HG02852 (cell line): Measurements from ENCODE around the gene CLDN20.

Source experiments
- ATAC-seq: cut with Tn5 transposase; IDR thresholded peaks from one replicate; pipeline ENCODE4 v1.9.1; 2021; ENCODE audit warnings: mild to moderate bottlenecking, moderate library complexity; ENCODE audit not compliant: unreplicated experiment

The CLDN20 gene

DNA sequence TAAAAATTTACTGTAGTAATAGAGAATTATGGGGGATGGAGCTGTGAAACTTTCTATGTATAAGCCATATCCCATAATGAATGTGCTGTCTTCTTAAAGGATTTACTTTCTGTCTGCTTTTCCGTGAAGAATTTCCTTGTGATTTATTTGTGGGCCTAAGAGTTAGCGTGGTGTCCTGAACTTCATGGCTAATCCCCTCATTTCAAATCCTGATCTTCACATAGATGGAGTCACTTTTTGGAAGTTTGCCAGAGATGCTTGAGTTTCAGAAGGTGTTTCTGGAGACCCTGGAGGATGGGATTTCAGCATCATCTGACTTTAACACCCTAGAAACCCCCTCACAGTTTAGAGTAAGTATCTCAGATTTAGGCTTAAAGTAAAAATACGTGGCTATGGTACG lies 19.4 kb upstream of the CLDN20 start:
- ATAC-seq = no peak

DNA sequence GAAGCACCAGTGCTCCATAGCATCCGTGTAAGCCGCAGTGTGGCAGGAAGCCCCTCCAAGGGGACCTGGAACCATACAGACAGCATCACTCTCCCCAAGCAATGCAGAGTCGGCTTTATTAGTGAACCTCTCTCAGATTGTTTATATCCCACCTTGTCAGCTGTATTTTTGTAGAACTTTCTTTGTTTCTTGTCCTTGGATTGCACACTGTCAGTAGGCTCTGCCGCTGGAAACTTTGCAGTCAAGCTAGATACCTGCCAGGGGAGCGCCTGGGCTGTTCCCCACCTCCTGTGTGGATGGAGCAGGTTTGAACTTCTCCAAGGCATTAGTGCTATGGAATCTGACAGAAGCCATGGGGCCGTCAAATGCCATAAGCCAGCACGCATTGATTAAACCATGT lies 18.6 kb upstream of the CLDN20 start:
- no peak for ATAC-seq

DNA sequence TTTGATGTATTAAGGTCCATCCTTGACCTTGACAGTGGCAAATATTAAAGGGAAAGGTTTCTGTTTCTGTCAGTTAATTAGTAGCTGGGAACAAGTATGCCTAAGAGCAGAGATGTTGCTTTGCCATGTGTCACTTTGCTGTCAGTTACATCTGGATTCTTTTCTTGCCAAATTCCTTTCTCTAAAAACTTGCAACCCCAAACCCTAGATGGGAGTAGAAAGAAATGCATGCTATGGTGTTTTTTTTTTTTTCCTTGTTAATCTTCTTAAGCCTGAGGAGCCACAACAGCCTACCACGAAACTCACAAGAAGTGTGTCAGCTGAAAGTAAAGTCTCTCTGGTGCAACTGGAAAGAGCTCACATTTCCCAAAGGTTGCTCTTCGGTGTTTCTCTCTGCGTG lies 18.0 kb upstream of the CLDN20 start:
- no peak for ATAC-seq

DNA sequence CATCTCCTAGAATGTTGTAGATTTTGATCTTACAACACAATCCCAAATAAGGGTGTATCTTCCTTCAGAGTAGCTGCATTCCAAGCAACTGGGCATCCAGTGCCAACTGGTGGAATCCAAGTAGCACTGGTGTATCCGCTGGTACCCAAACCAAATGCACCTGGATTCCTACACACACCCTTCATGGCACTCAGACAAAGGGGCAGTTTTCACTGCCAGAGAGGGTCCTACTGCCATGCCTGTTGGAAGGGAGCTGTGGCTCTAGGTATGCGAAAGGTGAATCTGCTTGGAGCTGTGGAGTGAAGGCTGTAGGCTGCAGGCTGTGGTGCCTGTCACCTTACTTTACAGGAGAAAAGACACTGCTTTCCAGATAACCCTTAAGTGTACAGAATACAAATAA lies 17.0 kb upstream of the CLDN20 start:
- no peak for ATAC-seq

DNA sequence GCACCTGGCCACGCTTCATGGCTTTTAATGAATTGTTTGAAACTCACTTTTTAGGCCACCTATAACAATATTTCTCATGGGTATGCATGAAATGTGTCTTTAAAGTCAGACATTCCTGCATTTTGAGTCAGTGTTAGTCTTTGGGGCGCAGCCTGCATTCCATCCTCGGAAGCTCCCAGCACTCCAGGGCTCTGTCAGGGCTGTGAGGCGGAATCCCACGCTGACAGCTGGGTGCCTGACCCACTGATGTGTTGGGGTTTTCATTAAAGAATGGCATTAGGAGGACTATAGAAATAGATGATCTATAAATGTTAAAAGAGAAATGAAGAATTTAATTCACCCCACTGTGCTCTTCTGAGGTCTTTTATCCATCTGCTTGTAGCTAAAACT lies 16.2 kb upstream of the CLDN20 start:
- no peak for ATAC-seq

DNA sequence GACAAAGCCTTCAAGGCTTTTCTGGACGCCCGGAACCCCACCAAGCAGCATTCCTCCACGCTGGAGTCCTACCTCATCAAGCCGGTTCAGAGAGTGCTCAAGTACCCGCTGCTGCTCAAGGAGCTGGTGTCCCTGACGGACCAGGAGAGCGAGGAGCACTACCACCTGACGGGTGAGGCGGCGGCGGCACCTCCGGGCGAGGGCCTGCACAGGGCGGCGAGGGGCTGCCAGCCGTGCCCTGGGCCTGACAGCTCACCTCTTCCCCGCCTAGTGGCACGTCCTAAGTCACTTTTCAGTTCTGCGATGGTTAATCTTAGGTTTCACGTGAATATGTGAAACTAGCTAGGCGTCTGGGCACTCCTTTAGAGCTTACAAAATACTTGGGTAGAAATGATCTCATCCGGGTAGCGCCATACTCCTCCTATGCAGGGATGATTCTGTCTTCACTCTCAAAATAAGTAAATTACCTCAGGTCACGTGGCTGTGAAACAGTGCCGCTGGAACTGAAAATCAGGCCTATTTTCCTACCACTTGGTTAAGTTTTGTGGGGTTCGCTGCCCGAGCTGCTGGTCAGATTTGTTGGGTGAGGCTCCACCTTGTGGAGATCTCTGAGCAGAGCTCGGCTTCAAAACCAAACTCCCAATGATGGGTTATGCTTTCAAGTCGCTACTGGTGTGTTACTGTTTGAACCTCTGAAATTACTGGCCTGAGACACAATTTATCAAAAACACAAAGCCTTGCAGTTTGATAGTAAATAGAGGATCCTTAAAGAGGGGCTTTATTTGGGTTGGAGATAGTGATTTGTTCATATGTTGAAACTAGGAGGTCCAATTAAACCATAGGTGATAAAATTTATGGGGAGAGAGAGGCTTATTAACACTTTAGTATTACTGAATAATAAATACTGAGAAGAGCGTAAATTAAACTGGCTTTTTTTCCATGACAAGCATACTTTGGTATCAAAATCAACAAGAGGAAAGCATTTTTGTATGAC lies 15.5 kb upstream of the CLDN20 start:
- ATAC-seq = no peak

DNA sequence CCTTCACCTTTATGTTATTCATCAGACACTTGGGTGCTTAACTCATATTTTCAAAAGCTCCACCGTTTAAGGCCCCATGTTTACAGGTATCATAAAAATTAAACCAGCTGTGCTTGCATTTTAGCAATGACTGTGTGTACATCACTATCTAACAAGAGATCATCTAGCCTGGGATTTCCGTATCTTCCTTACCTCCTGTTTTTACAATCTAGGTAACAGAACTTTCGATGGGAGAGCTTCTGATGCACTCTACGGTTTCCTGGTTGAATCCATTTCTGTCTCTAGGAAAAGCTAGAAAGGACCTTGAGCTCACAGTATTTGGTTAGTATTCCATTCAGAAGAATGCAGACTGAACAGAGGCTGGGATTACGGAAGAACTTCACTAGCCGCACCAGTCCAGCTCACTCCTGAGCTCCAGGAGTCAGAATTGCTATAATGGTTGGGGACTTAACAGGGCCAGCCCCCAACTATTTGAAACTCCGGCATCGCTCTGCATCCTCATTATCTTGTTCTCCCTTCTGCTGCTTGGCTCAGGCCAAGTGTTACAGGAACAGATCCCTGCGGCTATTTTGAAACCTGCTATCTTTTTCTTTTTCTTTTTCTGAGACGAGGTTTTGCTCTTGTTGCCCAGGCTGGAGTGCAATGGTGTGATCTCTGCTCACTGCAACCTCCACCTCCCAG lies 13.0 kb upstream of the CLDN20 start:
- ATAC-seq = no peak

DNA sequence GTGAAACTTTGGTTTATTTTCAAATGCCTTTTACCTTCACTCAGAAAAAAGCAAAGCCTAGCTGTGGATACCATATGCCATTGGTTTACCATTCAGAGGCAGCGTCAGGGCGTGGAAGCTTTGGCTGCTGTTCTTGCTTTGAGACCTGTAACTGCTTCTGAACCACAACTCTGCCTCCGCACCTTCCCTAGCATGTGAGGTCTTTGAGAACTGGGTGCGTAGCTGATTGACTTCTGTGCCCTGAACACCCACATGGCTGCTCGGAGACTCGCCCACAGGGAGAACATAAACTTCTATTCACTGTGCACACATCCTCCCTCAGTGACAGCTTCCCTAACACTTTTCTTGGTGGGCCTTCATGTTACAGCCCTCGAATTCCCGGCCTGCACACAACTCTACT lies 11.2 kb upstream of the CLDN20 start:
- no peak for ATAC-seq

DNA sequence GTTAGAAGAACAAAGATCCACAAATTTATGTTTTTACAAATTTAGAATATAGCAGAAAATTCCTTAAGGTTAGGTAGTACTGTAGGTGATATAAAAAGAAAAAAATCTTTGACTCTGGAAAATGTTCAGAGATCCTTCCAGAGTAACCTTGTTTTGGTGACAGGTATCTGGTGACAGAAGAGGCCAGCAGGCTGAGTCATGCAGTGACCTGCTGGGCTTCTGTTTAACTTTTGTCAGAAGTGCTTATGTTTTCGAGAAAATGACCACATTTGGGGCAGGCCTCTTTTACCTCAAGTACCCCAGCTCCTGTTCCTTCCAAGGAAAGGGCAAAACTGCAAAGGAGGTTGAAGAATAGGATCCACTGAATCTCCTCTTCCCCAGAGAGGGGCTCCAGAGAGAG lies 10.5 kb upstream of the CLDN20 start:
- no peak for ATAC-seq

DNA sequence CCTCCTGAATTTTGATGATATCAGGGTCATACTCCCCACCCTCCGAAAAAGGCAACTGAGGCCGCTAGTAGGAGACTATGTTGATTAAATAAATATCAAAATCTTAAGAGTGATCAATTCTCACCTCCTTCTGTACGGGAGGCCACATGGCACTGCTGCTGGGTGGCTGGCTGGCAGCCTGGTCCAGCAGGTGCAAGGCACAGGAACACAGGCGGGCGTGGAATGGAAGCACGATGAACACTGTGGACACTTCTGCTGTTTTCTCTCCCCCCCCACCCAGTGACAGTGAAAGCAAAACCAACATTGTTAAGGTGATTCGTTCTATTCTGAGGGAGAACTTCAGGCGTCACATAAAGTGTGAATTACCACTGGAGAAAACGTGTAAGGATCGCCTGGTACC lies 9.7 kb upstream of the CLDN20 start:
- ATAC-seq = no peak

DNA sequence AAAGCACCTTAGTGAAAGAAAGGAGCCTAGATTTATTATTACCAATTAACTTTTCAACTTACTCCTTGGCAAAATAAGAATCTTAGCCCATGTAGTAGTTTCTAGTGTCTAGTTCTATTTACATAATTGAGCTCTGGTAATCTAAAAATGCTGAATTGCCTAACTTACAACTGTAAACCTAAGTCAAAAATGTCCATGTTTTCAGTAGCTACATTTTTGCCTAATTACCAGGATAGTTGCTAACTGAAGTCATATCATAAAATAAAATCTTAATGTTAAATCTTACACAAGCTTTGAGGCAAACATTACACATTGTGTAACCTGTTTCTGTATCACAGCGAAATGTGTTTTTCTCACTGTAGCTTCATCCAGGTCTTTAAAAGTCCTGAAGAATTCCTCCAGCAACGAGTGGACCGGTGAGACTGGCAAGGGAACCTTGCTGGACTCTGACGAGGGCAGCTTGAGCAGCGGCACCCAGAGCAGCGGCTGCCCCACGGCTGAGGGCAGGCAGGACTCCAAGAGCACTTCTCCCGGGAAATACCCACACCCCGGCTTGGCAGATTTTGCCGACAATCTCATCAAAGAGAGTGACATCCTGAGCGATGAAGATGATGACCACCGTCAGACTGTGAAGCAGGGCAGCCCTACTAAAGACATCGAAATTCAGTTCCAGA lies 7.6 kb upstream of the CLDN20 start:
- no peak for ATAC-seq

DNA sequence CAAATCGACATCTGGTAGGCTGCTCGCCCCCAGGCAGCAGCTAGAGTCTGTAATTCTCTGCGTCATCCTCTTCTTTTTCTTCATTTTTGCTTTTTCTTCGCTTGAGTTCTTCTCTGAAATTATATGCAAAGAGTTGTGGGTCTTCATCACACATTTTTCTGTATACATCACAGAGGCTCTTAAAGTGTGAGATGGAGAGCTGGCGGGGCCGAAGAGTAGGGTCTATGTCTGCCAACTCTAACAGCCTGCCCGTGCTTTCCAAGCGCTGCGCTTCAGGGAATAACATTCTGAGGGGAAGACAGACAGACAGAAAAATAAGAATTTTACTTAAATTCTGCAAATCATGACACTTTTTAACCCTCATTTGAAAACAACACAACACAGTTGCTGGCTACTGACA lies 6.0 kb upstream of the CLDN20 start:
- no peak for ATAC-seq

DNA sequence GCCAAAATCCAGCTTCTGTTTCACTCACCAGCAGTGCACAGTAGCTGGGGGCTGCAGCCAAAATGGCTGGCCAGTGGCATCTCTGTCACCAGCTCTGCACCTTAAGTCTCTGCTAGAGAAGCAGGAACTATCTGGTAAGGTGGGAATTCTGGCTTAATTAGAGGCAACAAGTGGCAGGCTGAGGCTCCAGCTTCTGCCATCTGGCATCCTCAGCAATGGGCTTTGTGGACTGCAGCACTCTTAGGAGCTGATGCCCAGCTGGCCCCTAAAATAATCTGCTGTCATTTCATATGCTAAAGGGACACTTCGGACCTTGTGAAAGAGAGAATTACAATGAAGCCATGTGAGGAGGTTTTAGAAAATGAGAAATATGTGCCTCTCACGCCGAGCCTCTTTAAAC lies 4.6 kb upstream of the CLDN20 start:
- no peak for ATAC-seq

DNA sequence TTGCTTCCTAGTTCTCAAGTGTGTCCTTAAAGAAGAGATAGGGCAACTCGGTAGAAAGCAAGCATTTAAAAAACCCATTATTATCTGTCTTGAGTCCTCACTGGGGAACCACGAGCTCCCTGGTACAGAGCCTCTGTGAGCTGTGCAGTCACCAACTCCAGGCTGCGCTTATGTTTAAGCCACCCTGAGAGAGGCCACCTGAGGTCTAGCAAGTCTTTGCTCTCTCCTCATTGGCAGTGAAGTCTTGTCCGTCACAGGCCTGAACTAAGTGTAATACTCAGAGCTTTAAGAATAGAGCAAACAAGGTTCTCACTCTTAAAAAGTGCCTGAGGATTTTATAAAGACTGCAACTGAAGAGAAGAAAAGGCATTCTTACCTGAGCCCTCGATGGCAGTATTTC lies 3.9 kb upstream of the CLDN20 start:
- ATAC-seq = no peak

DNA sequence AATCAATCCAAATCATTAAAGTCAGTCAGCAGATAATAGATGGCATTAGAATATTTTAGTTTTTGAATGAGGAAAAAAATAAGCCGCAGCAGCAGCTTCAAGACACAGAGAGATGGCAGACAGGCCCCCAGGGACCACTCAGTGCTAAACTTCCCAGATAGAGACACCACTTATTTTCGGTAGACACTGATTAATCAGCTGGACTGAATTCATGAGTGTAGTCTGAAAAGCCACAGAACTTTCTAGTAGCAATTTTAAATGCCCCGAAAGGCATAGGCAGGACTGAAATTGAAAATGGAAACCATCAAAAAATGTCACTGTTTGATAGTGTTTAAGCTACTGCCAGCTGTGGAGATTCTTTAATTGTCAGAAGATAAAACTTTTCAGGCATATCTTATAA lies 3.1 kb upstream of the CLDN20 start:
- ATAC-seq = peak; percentile 54

DNA sequence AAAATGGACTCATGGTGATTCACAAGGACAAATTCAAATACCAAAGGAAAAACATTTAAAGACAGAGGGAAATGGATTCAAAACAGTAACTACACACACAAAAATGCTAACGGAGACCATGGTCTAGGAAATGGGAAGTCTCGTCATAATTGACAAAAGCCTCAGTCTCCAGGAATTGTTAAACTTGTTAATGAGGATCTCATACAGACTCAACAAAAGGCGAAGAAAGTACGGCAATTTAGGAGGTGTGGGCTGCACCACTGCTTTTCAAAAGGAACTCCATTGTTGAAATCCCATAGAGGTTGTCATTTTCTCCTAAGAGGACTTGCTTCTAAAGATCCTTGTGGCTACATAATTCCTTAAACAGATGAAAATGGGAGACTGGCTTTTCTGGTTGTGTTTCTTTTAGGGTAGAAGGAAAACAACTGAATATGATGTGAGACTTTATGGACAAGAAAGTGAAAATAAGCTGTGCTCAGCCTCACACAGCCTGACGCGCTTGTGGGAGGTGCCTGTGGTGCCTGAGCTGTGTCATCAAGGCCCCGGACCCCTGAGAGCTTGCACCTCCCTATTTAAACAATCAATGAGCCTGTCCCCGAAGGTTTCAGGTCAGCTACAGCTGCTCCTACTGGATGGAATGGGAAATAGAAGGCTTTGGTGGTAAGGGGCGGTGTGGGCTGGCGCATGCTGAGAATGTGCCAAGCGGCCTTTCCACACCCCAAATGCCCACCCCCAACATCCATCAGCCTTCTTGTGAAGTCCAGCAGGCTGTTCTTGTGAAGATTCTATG lies 2.5 kb upstream of the CLDN20 start:
- ATAC-seq = peak; percentile 41

DNA sequence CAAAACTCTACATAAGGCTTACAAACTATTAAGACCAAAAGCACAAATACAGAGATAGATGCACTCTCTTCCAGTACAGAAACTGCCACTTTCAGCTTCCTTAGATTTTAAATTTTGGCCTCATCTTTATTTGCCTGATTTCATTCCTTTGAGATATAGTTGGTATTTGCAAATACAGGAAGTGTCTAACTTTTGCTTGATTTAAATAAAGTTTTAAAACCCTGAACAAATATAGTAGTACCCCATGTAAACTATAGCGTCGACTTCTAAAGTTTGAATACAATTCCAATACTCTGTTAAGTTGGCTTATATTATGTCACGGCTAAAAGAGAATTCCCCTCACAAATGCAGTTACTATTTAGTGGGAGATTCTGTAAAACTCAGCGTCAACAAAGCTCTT lies 1.2 kb upstream of the CLDN20 start:
- ATAC-seq = no peak

DNA sequence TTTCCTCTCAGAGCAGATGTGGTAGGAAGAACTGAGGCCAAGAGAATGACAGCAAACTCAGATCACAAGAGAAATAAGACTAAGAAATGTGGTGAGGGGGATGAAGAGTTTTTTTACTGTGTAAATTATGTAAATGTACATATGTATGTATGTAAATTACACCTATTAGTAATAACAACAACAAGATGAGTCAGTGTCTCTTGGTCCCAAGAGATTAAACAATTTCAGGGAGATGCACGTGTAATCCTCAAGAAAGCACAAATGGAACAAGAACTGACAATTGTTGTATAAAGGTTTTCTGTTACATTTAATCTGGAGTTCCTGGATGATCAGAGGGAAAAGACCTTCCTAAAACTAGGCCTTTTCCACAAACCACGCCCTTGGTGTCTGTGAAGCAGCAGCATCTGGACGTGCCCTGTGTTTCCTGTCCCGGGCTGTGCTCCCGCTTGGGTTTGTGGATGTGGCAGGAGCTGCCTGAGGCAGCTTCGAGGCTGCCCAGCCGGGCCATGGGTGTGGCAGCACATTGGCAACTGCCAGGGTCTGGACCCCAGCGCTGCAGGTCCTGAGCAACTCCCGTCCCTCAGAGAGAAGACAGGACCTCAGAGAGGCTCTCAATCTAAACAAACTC lies 994 bp downstream of the CLDN20 start:
- ATAC-seq = no peak

DNA sequence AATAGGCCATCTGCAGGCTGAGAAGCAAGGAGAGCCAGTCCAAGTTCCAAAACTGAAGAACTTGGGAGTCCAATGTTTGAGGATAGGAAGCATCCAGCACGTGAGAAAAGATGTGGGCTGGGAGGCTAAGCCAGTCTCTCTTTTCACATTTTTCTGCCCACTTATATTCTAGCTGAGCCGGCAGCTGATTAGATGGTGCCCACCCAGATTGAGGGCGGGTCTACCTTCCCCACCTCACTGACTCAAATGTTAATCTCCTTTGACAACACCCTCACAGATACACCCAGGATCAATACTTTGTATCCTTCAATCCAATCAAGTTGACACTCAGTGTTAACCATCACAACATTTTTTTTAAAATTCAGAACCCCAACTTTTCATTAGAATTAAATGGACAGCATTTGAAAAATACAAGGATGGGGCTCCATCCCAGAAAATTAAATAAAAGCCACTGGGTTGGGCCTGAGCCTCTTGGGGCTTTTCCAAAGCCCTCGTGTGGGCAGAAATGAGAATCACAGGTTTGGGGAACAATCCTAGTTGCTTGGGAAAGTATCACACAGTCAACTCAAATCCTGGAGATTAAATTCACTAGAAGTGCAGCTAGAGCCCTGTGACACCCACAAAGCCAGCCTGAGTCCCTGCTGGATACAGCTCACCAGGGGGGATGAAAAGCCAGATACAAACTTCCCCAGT lies 2.2 kb downstream of the CLDN20 start:
- ATAC-seq = no peak

DNA sequence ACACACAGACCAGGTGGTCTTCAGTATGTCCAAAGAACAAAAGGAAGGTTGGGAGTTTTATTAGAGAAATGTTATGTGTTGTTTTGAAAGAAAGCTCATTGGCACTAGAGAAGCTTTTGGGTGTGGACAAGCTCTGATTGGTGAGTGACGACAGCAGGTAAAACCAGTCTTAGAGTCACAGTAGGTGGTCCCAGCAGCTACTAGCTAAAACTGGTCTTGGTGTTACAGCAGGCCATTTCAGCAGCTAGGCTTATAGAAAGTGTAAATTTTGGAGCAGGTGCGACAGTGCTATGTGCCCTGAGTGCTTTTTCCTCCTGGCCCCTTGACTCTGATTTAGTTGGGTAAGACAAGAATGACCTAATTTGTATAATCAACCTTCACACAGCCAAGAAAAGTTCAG lies 3.6 kb downstream of the CLDN20 start:
- ATAC-seq = no peak
